Stimulated activated CD8-positive, alpha-beta memory T cell treated with anti-CD3 and anti-CD28 coated beads, Interleukin-4, amount 100 ng/mL, for 1 hour (primary cell): Measurements from ENCODE around the gene ITPA.

Experiments
- DNase-seq, 2 donors: peaks; one replicate each; pipeline ENCODE4 v3.0.0-alpha.2; 2020; ENCODE audit warnings: low read depth in 2 of 2, low spot score in 1 of 2

Gene ITPA

DNA sequence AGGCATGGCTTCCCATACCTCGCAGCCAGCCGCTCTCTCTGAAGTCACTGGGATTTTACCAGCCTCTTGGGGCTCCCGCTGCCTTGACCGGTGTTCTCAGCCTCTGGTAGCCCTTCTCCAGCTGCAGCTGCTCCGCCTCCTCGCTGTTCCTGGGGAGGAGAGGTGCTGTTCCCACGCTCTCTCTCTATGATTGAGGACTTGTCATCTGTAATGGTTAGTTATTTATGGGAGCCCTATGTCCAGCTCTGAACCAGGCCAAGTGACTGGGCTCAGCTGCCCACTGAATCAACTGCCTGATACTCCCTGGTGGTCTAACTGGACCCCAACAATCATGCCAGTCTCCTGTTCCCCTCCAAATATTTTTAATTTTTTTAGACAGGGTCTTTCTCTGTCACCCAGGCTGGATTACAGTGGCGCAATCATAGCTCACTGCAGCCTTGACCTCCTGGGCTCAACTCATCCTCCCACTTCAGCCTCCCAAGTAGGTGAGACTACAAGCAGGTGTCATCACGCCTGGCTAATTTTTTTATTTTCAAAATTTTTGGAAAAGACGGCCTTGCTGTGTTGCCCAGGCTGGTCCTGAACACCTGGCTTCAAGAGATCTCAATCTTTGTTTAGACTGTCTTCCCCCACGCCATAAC, 34.5 kb downstream of the ITPA start:
- DNase-seq = no peak

DNA sequence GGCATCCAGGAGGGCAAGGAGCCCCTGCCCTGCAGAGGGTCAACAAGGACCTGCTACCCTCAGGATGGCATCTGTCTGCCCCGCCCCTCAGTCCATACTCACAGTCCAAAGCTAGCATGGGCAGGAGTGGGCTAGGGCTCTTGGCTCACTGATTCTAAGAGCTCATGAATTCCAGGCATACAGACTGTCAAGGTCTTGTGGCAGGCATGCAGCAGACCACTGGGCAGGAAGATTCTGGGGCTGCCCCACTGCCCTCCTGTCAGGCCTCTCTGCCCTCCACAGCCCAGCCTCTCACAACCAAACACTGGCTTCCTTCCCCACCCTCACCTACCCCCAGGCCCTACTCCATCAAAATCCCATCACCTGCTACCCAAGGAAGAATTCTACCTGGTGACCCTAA, 35.3 kb downstream of the ITPA start:
- no peak for DNase-seq

DNA sequence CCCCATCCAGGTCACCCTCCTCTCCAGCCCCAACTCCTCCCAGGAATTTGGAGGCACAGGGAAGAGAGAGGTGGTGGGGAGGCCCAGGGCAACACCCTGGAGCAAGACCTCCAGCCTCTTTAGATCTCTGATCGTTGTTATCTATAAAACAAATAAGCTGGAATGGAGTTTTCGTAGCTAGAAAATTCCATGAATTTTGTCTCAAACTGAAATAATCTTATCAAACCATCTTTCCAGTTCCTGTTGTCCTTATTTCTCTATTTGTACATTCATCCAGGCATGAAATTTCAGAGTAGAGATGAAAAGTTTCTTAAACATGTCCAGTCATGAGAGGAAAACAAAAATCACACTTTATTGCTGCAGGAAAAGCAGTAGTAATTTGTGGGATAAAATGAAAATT, 35.9 kb downstream of the ITPA start:
- DNase-seq = no peak

DNA sequence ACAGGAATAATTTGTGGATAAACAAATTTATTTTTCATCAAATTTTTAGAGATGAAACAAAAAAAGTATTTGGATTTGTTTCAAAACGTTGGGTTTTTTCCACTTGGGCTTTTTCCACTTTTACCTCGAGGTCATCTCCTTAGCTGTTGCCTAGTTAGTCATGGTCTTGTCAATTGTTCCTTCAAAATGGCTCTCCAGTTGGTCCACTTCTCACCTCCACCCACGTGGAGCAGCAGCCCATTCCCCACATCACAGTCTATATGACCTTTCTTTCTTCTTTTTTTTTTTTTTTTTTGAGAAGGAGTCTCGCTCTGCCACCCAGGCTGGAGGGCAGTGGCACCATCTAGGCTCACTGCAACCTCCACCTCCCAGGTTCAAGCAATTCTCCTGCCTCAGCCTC, 36.4 kb downstream of the ITPA start:
- DNase-seq = no peak

DNA sequence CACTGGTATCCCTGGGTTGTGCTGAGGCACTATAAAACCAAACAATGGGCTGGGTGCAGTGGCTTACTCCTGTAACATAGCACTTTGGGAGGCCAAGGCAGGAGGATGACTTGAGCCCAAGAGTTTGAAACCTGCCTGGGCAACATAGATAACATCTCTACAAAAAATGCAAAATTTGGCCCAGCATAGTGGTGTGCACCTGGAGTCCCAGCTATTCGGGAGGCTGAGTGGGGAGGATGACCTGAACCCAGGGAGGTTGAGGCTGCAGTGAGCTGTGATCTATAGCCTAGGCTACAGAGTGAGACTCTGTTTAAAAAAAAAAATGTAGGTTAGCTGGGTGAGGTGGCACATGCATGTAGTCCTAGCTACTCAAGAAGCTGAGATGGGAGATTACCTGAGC, 37.4 kb downstream of the ITPA start:
- DNase-seq = no peak

DNA sequence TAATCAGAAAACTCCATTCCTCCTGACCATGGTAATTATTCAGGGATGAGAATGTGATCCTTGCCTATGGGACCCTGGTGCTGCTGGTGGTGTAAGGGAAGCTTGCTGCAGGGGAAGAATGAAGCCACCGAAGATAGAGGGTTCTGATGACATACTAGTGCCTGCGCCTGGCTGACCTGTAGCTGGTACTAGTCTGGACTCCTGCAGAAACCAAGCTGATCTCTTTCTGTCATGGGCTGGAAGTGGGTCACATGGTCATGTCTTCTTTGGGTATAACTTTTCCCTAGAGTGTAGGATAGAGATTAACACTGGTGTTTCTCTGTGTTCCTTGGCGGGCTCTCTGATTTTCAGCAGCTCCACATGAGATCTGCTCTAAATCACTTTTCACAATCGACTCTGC, 38.3 kb downstream of the ITPA start:
- no peak for DNase-seq

DNA sequence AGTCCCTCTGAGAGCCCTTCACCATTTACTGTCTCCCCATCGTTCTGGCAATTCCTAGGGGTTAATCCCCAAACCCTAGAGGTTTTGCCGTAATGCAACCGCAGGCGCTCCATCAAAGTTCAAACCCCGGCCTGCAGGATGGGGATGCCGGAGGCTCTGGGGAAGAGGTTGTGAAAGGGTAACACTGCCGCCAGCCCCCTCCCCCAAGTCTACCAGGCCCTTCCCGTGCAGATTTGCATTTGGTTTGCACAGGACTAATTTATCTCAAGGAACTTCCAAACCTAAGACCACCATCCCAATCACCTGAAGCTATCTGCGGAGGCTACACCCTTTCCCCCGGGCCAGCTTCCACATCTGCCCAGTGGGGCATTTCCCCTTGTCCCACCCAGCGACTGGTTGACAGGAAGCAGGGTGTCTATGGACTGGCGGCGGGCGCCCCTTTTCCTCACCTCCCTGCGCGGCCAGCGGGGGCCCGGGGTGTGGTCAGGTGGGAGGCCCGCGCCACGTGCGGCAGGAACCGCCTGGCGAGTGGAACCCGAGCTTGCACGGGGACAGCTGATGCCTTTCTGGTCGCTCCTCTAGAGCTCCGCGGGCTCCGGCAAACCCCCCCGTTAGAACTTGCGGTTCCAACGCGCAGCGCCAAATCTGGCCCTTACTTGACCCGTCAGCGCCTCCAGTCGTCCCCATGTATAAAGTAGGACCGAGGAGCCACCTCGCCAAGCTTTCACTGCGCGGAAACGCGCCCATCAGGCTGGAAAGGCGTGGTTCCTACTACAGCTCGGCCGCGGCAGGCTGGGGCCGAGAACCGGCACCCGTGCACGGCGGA, 39.1 kb downstream of the ITPA start:
- DNase-seq = no peak

DNA sequence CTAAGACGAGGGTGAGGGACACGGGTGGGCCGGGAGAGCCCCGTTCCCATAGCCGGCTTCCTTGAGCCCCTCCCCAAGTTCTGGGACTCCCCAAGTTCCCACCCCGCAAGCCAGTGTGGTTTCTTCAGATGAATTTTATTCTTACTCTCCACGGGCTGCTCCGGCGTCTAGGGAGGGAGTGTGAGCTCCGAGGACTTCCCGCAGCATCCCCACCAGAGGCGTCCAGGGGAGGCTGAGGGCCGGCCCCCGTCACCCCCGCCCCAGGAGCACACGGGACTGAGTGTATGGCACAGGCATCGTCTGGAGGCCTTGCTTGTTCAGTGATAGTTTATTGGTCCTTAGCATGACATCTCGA, 39.7 kb downstream of the ITPA start:
- no peak for DNase-seq

DNA sequence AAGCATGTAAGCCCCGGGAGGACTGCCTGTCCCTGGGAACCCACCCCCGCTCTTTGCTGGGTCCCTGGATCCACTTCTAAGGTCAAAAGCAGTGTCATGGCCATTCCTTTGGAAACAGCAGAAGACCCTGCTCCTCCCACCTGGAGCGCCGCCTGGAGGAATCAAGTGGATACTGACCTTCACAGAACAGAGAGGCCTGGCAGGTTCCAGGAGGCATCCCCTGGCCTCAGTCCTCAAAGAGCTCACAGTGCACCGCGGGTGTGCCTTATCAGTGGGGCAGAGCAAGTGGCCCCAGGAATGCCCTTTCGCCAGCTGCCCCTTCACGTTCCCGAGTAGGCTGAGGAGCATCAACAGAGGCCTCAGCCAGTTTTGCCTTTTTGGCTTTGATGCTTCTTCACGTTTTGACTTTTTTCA, 40.8 kb downstream of the ITPA start:
- DNase-seq = no peak

DNA sequence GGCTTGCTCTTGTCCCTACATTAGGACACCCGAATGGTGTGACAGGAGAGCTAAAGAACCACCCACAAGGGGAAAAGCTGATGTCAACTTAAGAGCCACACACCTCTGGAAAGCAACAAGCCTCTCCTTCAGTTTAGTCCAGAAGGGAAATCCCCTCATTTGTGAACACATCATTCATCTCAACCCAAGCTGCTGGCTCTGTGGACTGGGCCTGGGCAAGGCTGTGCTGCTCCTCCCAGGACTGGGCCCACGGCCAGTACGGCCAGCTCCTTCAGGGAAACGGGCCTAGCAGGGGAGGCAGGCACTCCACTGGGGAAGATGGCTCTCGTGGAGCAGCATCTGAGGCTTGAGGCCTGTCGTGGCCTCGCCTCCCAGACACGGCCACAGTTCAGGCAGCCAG, 42.5 kb downstream of the ITPA start:
- no peak for DNase-seq

DNA sequence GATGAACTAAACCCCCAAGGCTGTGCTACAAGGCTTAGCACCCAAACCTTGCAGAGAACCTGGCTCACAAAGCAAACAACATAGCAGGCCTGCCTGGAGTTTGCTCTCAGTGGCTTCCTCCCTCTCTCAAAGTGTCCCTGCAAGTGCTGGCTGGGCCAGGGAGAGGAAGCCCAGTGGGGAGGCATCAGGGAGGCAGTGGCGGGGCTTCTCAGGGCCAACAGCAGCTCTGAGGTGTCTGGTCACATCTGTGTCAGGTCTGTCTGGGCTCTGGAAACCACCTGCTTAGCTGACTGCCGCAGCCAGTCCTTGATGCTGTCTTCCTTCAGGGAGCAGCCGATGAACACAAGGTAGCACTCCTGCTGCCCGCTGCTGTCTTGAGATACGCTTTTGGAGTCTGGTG, 46.4 kb downstream of the ITPA start:
- no peak for DNase-seq

DNA sequence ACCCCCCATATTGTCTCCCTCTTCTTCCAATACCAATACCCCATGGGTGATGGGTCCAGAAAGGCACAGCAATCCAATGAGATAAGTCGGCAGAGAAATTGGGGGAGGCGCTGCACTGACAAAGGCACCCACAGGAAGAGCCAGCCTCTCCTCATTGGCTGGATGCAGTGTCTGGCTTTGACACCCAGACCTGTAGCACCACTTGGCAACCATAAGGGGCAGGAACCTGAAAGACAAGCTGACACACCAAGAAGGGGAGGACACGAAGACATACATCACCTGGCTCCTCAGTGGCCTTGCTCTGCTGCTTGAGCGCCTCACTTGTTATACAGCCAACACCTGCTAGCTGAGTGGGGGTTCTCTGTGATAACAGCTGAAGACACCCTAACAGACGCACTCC, 49.1 kb downstream of the ITPA start:
- no peak for DNase-seq

DNA sequence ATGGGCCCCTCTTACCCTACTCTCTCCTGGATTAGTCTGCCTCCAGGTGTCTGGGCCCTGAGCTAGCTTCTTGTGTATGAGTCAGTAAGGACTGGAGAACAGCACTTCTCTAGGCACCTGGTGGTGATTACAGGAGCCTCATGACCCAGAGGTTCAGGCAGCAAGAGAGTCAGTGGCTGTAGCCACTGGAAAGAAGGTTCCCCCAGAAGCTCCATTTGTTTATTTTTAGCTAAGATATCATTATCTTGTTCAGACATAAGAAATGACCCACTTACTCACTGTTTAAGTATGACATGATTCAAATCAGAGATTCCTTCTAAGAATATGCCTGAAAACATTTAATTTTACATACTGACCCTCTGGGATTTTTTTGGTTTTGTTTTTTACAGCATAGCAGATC, 53.3 kb downstream of the ITPA start:
- no peak for DNase-seq

DNA sequence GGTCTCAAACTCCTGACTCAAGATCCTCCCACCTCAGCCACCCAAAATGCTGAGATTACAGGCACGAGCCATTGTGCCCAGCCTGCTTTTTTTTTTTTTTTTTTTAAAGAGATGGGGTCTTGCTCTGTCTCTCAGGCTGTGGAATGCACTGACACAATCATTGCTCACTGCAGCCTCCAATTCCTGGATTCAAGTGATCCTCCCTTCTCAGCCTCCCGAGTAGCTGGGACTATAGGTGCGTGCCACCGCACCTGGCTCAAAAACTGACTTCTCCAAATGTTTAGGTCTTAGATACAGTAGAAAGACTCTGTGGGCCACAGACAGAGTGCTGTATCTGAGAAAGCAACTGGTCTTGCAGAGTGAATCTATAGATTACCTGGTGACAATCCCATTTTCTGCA, 60.8 kb downstream of the ITPA start:
- DNase-seq = no peak

DNA sequence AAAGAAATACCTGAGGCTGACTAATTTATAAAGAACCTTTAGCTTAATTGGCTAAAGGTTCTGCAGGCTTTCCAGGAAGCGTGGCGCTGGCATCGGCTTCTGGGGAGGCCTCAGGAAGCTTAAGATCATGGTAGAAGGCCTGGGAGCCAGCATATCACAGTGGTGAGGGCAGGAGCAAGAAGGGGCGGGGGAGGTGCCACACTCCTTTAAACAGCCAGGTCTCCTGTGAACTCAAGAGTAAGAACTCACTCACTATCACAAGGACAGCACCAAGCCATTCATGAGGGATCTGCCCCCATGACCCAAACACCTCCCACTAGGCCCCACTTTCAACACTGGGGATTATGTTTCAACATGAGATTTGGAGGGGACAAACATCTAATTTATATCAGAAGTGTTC, 64.1 kb downstream of the ITPA start:
- DNase-seq = no peak
